GM12878 (cell line): ENCODE data around the gene HTRA2. TPM values are rescaled to one million over a fixed set of nuclear protein-coding genes. Genes with fewer than 3 reads are reported as not detected.

Source experiments
- ATF7 ChIP-seq: fragments of 450-650 bp; IDR thresholded peaks from 2 replicates; pipeline ENCODE4 v1.6.1; 2016; ENCODE audit warnings: low read depth, mild to moderate bottlenecking
- BACH1 ChIP-seq: fragments of 450-650 bp; IDR thresholded peaks from 2 replicates; pipeline ENCODE4 v1.6.1; 2017; ENCODE audit warnings: mild to moderate bottlenecking, borderline replicate concordance
- CBX5 ChIP-seq: sonication (generic); IDR thresholded peaks from 2 replicates; pipeline ENCODE4 v1.6.1; 2016; ENCODE audit warnings: low read depth, moderate library complexity, mild to moderate bottlenecking, inconsistent platforms
- CHD1 ChIP-seq: IDR thresholded peaks from 2 replicates; pipeline ENCODE4 v1.6.1; 2012; ENCODE audit warnings: low read depth, low read length, improper control_type of control experiment
- CHD2 ChIP-seq: IDR thresholded peaks from 2 replicates; pipeline ENCODE4 v1.6.1; 2011; ENCODE audit warnings: low read depth, low read length, improper control_type of control experiment, borderline replicate concordance
- ELK1 ChIP-seq: IDR thresholded peaks from 2 replicates; pipeline ENCODE4 v1.6.1; 2012; ENCODE audit warnings: low read depth, low read length, improper control_type of control experiment
- EP300 ChIP-seq, 2 experiments: fragments of 150-350 bp in 1 of 2; IDR thresholded peaks; 2 replicates each; pipeline ENCODE4 v1.6.1; 2011 to 2012; ENCODE audit warnings: low read depth in 2 of 2, low read length in 2 of 2, borderline replicate concordance in 1 of 2, improper control_type of control experiment in 1 of 2, inconsistent platforms in 1 of 2; ENCODE audit not compliant: control insufficient read depth in 1 of 2
- HDAC2 ChIP-seq: fragments of 200-600 bp; sonication (generic); IDR thresholded peaks from 2 replicates; pipeline ENCODE4 v1.6.1; 2017
- HSF1 ChIP-seq: fragments of 150-350 bp; IDR thresholded peaks from 2 replicates; pipeline ENCODE4 v1.6.1; 2014; ENCODE audit warnings: mild to moderate bottlenecking, low read depth, low read length
- JUND ChIP-seq: IDR thresholded peaks from 2 replicates; pipeline ENCODE4 v1.6.1; 2012; ENCODE audit warnings: low read depth, mild to moderate bottlenecking, low read length, improper control_type of control experiment, moderate library complexity
- KAT2A ChIP-seq: conservative IDR thresholded peaks from 2 replicates; pipeline ENCODE4 v1.6.1; 2011; ENCODE audit warnings: low read depth, low read length; ENCODE audit not compliant: control insufficient read depth
- MTA2 ChIP-seq: fragments of 450-650 bp; IDR thresholded peaks from 2 replicates; pipeline ENCODE4 v1.6.1; 2016; ENCODE audit warnings: low read depth, mild to moderate bottlenecking, moderate library complexity
- NR2F1 ChIP-seq: fragments of 450-650 bp; conservative IDR thresholded peaks from 2 replicates; pipeline ENCODE4 v1.6.1; 2017; ENCODE audit warnings: mild to moderate bottlenecking
- POLR2AphosphoS5 ChIP-seq: IDR thresholded peaks from 2 replicates; pipeline ENCODE4 v1.6.1; 2011; ENCODE audit warnings: mild to moderate bottlenecking, low read length, inconsistent platforms
- PRDM15 ChIP-seq: fragments of 450-650 bp; formaldehyde crosslinking; IDR thresholded peaks from 2 replicates; pipeline ENCODE4 v1.4.0; 2020; ENCODE audit warnings: mild to moderate bottlenecking, moderate library complexity
- SMAD5 ChIP-seq: IDR thresholded peaks from 2 replicates; pipeline ENCODE4 v1.6.1; 2016; ENCODE audit warnings: antibody characterized with exemption, low read depth
- TARDBP ChIP-seq: IDR thresholded peaks from 2 replicates; pipeline ENCODE4 v1.6.1; 2016; ENCODE audit warnings: borderline replicate concordance
- TBL1XR1 ChIP-seq: IDR thresholded peaks from 2 replicates; pipeline ENCODE4 v1.6.1; 2012; ENCODE audit warnings: low read depth, low read length, improper control_type of control experiment
- ZBTB40 ChIP-seq: fragments of 450-650 bp; IDR thresholded peaks from 2 replicates; pipeline ENCODE4 v1.6.1; 2016; ENCODE audit warnings: mild to moderate bottlenecking, moderate library complexity, borderline replicate concordance
- ZZZ3 ChIP-seq: IDR thresholded peaks from 2 replicates; pipeline ENCODE4 v1.6.1; 2011; ENCODE audit warnings: low read depth; ENCODE audit not compliant: control insufficient read depth, insufficient read length
- polyA plus RNA-seq, 11 experiments: library from polyadenylated mRNA; depleted of rRNA in 4 of 11; unstranded in 6 of 11; stranded (reverse) in 5 of 11; fragments of >200 nt; fragmentation: Nextera tagmentation in 4 of 11; fragmentation: Illumina TruSeq in 1 of 11; extraction: Ambion mirVana in 4 of 11; extraction: Trizol in 1 of 11; gene quantifications; 1 replicate in 1 of 11; 2 replicates in 10 of 11; pipeline versions ENCODE4 v1.2.1 to v1.2.3, GENCODE V29; 2011 to 2016; ENCODE audit warnings: inconsistent platforms in 2 of 11, missing spikeins in 2 of 11, low read depth in 1 of 11
- total RNA-seq, 4 experiments: library from RNA; depleted of rRNA in 3 of 4; stranded (reverse); fragments of >200 nt in 3 of 4; fragmentation: Illumina TruSeq in 1 of 4; extraction: Trizol in 1 of 4; gene quantifications; 2 replicates each; pipeline versions ENCODE4 v1.2.1 to v1.2.3, GENCODE V29; 2013 to 2021

HTRA2 gene
- total and polyA plus RNA-seq, 10 of the 15 experiments (the other 5 are each of a cell fraction or from before 2014, with no cell fraction given) = 42.3 to 73.9 (median 54.6) TPM

GRCh38 chr2:74502720-74503505, 26.8 kb upstream of the HTRA2 start (continued):
- TF ChIP-seq PRDM15 (no peak), NR2F1 (peak; percentile 87), HSF1 (no peak), ATF7 (no peak), BACH1 (no peak), CHD1 (no peak), TBL1XR1 (no peak; the same call in 1 of the 2 replicates), SMAD5 (no peak), HDAC2 (no peak), CHD2 (no peak), ZZZ3 (no peak), KAT2A (no peak), JUND (peak; percentile 16; the same call in 1 of the 2 replicates), ELK1 (peak; percentile 48; the same call in 1 of the 2 replicates), EP300 (IDR thresholded peaks at IDR 0.05; ENCODE audit: borderline replicate concordance in 1 of 2, control insufficient read depth in 1 of 2, low read depth in 2 of 2, low read length in 2 of 2) (no peak), TARDBP (no peak), POLR2AphosphoS5 (peak; percentile 70; the same call in 1 of the 2 replicates), ZBTB40 (no peak; the same call in 1 of the 2 replicates), MTA2 (no peak; the same call in 1 of the 2 replicates), CBX5 (no peak)
